Upper lobe of left lung (tissue), 6 donors: ENCODE data around the gene POLE3. TPM values are rescaled to one million over a fixed set of nuclear protein-coding genes. Genes with fewer than 3 reads are reported as not detected.

Source experiments
- ATAC-seq, 2 donors: fragments of 200-7000 bp; cut with Tn5 transposase; one replicate each; pipeline ENCODE4 v1.9.1; 2022; ENCODE audit warnings: mild to moderate bottlenecking in 2 of 2, moderate library complexity in 2 of 2; ENCODE audit not compliant: low FRiP score in 2 of 2
- DNase-seq, 2 donors: peaks; one replicate each; pipeline ENCODE4 v3.0.0-alpha.2; 2019 to 2020
- H3K27ac ChIP-seq, 4 donors: fragments of 200-600 bp; sonication (generic); one replicate each; pipeline ENCODE4 v1.5.1; 2016 to 2019
- H3K27me3 ChIP-seq, 4 donors: fragments of 200-600 bp; sonication (generic); one replicate each; pipeline ENCODE4 v1.5.1; 2017 to 2019
- H3K36me3 ChIP-seq, 4 donors: fragments of 200-600 bp; sonication (generic); one replicate each; pipeline ENCODE4 v1.5.1; 2016 to 2019
- H3K4me1 ChIP-seq, 4 donors: fragments of 200-600 bp; sonication (generic); one replicate each; pipeline ENCODE4 v1.5.1; 2018 to 2019
- H3K4me3 ChIP-seq, 4 donors: fragments of 200-600 bp; sonication (generic); one replicate each; pipeline ENCODE4 v1.5.1; 2017 to 2019; ENCODE audit warnings: mild to moderate bottlenecking in 2 of 4, moderate library complexity in 1 of 4
- H3K9me3 ChIP-seq, 4 donors: fragments of 200-600 bp; sonication (generic); one replicate each; pipeline ENCODE4 v1.5.1; 2018 to 2019
- CTCF ChIP-seq, 6 experiments: fragments of 450-650 bp in 4 of 6; fragments of 200-600 bp in 2 of 6; sonication (generic) in 2 of 6; IDR thresholded peaks; one replicate each; pipeline ENCODE4 v1.5.1; 2016 to 2019; ENCODE audit warnings: antibody characterized with exemption in 6 of 6
- EP300 ChIP-seq, 4 donors: sonication (generic); formaldehyde crosslinking; IDR thresholded peaks; one replicate each; pipeline ENCODE4 v1.5.1; 2017; ENCODE audit warnings: antibody characterized with exemption in 4 of 4, control low read depth in 2 of 4
- POLR2A ChIP-seq, 4 donors: fragments of 450-650 bp; IDR thresholded peaks; one replicate each; pipeline ENCODE4 v1.5.1; 2016 to 2017; ENCODE audit warnings: antibody characterized with exemption in 4 of 4, mild to moderate bottlenecking in 2 of 4
- POLR2AphosphoS5 ChIP-seq, 2 donors: sonication (generic); formaldehyde crosslinking; IDR thresholded peaks; one replicate each; pipeline ENCODE4 v1.5.1; 2017; ENCODE audit warnings: antibody characterized with exemption in 2 of 2
- WGBS, 2 donors: methylation state at CpG; one replicate each; pipeline ENCODE4 v1.1.5; 2017 to 2018; 5-methylcytosine and 5-hydroxymethylcytosine counted together
- total RNA-seq, 6 donors: library from RNA; depleted of rRNA in 4 of 6; stranded (reverse); fragments of >200 nt in 4 of 6; gene quantifications; one replicate each; pipeline versions ENCODE4 v1.1.0 to v1.2.1, GENCODE V29; 2016 to 2021
- donor health status: DM: no; HTN: no; CAD: no; lungs with moderate emphysema.
- donor health status: DM: no; HTN: yes; CAD: no; lungs with severe emphysema.

POLE3 gene
- total RNA-seq, 6 donors from 2014 or later = 6.4 to 37.1 (median 28.4) TPM

GRCh38 chr9:113391917-113392316 lies 18.6 kb downstream of the POLE3 start:
- TF ChIP-seq POLR2A (IDR thresholded peaks at IDR 0.05) (no peak), EP300 (IDR thresholded peaks at IDR 0.05) (no peak), POLR2AphosphoS5 (IDR thresholded peaks at IDR 0.05) (no peak), CTCF (IDR thresholded peaks at IDR 0.05) (no peak)
- DNase-seq = no peak
- peaks cover 16 to 75% (median 52%) of the 10 kb centered on the region in 4 donors for H3K36me3 ChIP-seq
- ATAC-seq = no peak
- H3K4me3 ChIP-seq = no peak overlapping the region
- no peaks in the 10 kb centered on the region for H3K9me3 ChIP-seq
- 96 to 97% methylated on average over 7 of the region's 7 CpGs for WGBS, 2 donors
- H3K4me1 ChIP-seq = no peaks in the 10 kb centered on the region
- H3K27ac ChIP-seq = no peak overlapping the region
- no peaks in the 10 kb centered on the region for H3K27me3 ChIP-seq

GRCh38 chr9:113390192-113390960 lies 20.1 kb downstream of the POLE3 start:
- DNase-seq (peak in 1 of 2 donors; percentile 54), ATAC-seq (no peak)
- Histone ChIP-seq H3K36me3 (peaks cover 16 to 78% (median 52%) of the 10 kb centered on the region in 4 donors), H3K27ac (no peak overlapping the region), H3K4me1 (no peaks in the 10 kb centered on the region), H3K4me3 (no peak overlapping the region), H3K27me3 (no peaks in the 10 kb centered on the region), H3K9me3 (no peaks in the 10 kb centered on the region)
- no peak for TF ChIP-seq POLR2A (IDR thresholded peaks at IDR 0.05)
- TF ChIP-seq EP300 (IDR thresholded peaks at IDR 0.05) = no peak
- TF ChIP-seq CTCF (IDR thresholded peaks at IDR 0.05) = no peak
- WGBS, 2 donors = 92 to 97% methylated on average over 13 to 16 of the region's 17 CpGs

DNA sequence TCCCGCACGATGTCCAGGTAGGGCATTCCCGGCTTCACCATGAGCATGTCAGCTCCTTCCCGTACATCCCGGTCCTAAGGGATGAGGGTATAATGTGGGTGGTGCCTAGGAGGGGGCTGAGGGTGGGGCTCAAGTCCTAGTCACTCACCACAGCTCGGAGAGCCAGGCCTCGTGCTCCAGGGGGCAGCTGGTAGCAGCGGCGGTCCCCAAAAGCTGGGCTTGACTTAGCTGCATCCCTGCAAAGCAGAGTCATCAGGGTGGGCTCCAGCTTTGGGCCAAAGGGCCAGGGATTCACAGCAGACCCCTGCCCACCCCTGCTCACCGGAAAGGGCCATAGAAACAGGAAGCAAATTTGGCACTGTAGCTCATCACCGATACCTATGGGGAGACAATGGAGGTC lies 21.0 kb downstream of the POLE3 start:
- WGBS, 2 donors = 94 to 98% methylated on average over 7 to 11 of the region's 11 CpGs
- ATAC-seq (no peak), DNase-seq (no peak)
- Histone ChIP-seq H3K9me3 (no peaks in the 10 kb centered on the region), H3K27me3 (no peaks in the 10 kb centered on the region), H3K36me3 (peaks cover 16 to 71% (median 52%) of the 10 kb centered on the region in 4 donors), H3K4me1 (no peaks in the 10 kb centered on the region), H3K27ac (no peak overlapping the region), H3K4me3 (no peak overlapping the region)
- TF ChIP-seq CTCF (IDR thresholded peaks at IDR 0.05) (no peak), POLR2A (IDR thresholded peaks at IDR 0.05) (no peak), EP300 (IDR thresholded peaks at IDR 0.05) (no peak)

DNA sequence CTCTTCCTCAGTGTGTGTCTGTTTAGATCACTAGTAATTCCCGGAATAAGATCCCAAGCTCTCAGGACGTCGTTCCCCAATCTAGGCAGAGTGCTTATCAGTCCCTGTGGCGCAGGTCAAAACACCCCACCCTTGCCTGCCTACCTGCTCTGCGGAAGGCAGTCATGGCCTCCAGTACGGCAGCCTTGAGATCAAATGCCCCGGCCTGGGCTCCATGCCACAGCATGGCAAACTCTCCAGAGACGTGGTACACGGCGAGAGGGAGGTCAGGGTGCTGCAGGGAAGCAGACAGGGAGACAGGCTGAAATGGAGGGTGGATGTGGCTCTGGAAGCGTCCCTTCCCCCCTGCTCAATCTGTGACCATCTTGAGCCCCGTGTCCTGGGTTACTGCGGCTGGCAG lies 21.6 kb downstream of the POLE3 start:
- Histone ChIP-seq H3K9me3 (no peaks in the 10 kb centered on the region), H3K4me1 (no peaks in the 10 kb centered on the region), H3K4me3 (no peak overlapping the region), H3K27me3 (no peaks in the 10 kb centered on the region), H3K36me3 (peaks cover 16 to 70% (median 52%) of the 10 kb centered on the region in 4 donors), H3K27ac (no peak overlapping the region)
- TF ChIP-seq CTCF (IDR thresholded peaks at IDR 0.05) (no peak), EP300 (IDR thresholded peaks at IDR 0.05) (no peak), POLR2A (IDR thresholded peaks at IDR 0.05) (no peak), POLR2AphosphoS5 (IDR thresholded peaks at IDR 0.05) (no peak)
- DNase-seq (no peak), ATAC-seq (no peak)
- WGBS, 2 donors = 93 to 96% methylated on average over 8 to 13 of the region's 13 CpGs
